GM12865 (cell line): ENCODE measurements around the gene IFNAR2.

Experiments used
- DNase-seq: peaks from one replicate; pipeline ENCODE4 v3.0.0; 2010; ENCODE audit warnings: low read depth
- H3K4me3 ChIP-seq: 2 replicates; pipeline ENCODE4 v1.5.1; 2011; ENCODE audit warnings: mild to moderate bottlenecking, low read depth, low read length, control low read depth
- CTCF ChIP-seq: IDR thresholded peaks from 2 replicates; pipeline ENCODE4 v1.5.1; 2011; ENCODE audit warnings: low read length, control low read depth, low read depth, inconsistent platforms; ENCODE audit not compliant: insufficient read depth; ENCODE audit errors: missing control alignments

The IFNAR2 gene

GRCh38 chr21:33198346-33199099, 31.2 kb upstream of the IFNAR2 start:
- H3K4me3 ChIP-seq = no peak overlapping the region
- TF ChIP-seq CTCF = no peak

GRCh38 chr21:33199100-33199464, 30.7 kb upstream of the IFNAR2 start:
- TF ChIP-seq CTCF = no peak
- no peak overlapping the region for H3K4me3 ChIP-seq
- DNase-seq = no peak

More at GRCh38 chr21:33198346-33199099, 31.2 kb upstream of the IFNAR2 start:
- DNase-seq = no peak

- peak; percentile 92 for DNase-seq
- TF ChIP-seq CTCF = peak; percentile 74
- H3K4me3 ChIP-seq = no peak overlapping the region
These were observed 30.1 kb upstream of the IFNAR2 start for GRCh38 chr21:33199516-33200217.

- no peak overlapping the region for H3K4me3 ChIP-seq
- TF ChIP-seq CTCF = no peak
- no peak for DNase-seq
These were observed 27.8 kb upstream of the IFNAR2 start for GRCh38 chr21:33201956-33202355.

- no peak overlapping the region for H3K4me3 ChIP-seq
These were observed 27.0 kb upstream of the IFNAR2 start for GRCh38 chr21:33202464-33203363.

GRCh38 chr21:33203371-33203724, 26.4 kb upstream of the IFNAR2 start:
- no peak for TF ChIP-seq CTCF
- DNase-seq = no peak
- no peak overlapping the region for H3K4me3 ChIP-seq

More at GRCh38 chr21:33202464-33203363, 27.0 kb upstream of the IFNAR2 start:
- DNase-seq = no peak
- no peak for TF ChIP-seq CTCF
